NOMO-1 (cell line): ENCODE data around the gene TMEM132C.

Experiments
- DNase-seq, 2 experiments: peaks; one replicate each; lab custom pipeline; 2025; ENCODE audit not compliant: unreplicated experiment in 2 of 2; lab: John Stamatoyannopoulos, UW

Gene TMEM132C

DNA sequence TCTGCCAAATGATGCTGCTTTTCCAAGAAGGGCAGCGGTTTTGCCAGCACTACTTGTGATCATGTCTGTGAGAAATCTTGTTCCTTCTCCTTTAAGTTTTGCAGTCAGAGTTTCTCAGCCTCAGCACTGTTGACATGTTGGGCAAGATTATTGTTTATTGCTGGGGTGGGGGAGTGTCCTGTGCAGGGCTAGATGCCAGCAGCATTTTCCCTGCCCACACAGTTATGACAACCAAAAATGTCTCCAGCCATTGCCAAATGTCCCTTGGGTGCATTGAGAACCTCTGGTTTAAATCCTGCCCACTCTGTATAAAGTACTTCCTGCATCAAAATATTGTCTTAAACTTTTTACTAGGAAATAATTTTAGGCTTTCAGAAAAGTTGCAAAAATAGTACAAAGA, 20.0 kb downstream of the TMEM132C start:
- DNase-seq: no peak

DNA sequence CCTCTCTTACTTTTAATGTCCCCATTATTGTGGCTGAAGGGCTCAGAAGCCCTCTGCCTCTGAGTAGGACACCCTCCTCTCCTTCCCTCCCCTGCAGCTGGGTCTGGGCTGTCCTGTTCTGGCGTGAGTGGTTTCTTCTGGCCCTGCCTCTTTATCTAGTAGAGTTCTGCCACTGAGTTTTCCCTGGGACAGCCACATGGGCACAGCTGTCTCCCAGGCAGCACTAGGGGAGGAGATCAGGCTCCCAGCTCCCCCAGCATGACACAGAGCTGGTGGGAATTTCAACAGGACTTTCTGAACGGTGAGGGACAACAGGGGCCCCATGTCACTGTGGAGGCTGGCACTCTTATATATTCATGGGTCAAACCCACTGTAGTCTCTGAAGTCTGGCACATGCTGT, 21.4 kb downstream of the TMEM132C start:
- DNase-seq: no peak

DNA sequence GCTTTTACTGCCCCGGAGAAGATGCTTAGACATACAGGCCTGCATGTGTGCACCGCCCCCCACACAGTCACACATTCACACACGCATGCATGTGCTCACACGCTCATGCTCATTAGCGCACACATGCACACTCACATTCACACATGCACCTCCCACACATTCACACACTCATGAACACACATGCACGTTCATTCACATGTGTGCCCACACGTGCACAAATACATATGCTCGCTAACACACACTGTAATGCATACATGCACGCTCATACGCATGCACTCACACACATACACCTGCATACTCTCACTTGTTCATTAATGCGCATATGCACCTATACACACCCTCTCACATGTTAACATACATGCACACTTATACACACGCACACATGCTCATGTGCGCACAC, 21.9 kb downstream of the TMEM132C start:
- DNase-seq: no peak

DNA sequence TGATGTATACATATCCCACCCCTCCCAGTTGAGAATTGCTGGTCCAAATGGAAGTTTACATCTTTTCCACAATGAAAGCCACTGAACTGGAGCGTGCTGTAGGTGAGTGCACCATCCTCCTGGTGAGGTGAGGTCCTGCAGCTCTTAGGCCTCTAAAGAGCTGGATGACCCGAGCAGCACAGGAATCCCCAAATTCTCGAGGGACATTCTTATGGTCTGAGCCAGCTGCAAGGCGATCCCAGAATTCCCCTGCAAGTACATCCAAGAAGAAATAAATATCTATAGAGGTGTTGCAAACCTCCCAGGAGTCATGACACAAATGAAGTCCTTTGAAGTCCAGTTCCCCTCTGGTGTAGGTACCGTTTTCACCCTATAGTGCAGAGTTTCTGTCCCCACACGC, 24.0 kb downstream of the TMEM132C start:
- no peak for DNase-seq

- DNase-seq: no peak
Measured at GRCh38 chr12:128298091-128298748, 31.2 kb downstream of the TMEM132C start.

DNA sequence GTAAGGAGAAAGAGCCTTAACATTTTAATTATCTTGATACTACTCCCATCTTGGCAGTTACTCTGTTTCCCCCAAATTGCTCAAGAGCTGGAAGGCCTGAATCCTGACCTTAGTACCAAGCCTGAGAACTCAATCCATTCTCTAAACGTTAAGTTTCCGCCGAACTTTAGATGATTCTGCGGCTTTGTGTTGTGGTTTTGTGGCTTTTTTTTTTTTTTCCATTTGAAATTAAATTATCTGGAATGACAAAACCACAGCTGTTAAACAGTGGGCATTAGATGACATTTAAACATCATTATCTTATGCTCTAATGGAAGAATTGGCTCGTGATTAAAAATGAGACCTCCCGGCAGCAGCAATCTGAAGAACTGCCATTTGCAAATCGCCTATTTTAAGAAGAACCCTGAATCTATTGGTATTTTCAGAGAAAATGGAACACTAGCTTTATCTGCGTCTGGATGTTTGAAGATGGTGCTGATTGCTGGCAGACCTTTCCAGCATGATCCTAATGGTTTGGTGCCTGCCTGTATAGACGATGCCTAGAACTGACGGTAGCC, 38.4 kb downstream of the TMEM132C start:
- DNase-seq: no peak

- no peak for DNase-seq
Measured at GRCh38 chr12:128307791-128308190, 40.8 kb downstream of the TMEM132C start.

DNA sequence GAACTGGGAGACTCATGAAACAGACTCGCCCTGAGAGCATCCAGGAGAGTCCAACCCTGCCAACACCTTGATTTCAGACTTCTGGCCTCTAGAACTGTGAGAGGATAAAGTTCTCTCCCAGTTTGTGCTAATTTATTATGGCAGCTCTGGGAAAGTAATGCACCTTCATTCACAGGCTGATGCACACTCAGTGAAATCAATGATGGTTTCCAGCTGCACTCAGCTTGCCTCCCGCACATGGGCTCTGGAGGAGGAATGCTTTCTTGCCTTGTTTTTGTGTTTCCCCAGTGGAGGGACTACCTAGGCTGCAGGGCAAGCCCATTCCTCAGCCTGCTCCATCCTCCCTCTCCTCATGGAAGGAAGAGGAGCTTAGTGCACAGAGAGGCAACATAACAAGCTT, 45.7 kb downstream of the TMEM132C start:
- DNase-seq: no peak

- no peak for DNase-seq
Measured at GRCh38 chr12:128313931-128314330, 47.0 kb downstream of the TMEM132C start.

GRCh38 chr12:128314611-128315010, 47.6 kb downstream of the TMEM132C start:
- no peak for DNase-seq

DNA sequence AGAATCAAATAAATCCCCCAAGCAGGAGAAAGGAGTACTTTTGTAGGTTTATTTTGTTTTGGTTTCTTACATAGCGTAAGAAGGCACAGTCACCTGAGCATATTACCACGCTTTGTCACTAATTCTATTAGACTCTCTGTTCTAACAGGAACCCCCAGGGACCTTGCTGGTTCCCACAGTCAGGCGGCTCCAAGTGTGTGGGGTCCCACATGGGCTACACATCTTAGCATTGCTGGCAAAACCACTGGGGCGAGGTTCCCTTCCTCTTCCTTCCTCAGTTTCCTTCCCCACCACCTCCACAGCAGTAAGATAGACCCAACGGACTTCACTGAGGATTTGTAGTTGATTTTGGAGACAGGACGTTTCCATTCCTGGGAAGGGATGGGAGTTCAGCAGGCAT, 49.1 kb downstream of the TMEM132C start:
- DNase-seq: no peak

DNA sequence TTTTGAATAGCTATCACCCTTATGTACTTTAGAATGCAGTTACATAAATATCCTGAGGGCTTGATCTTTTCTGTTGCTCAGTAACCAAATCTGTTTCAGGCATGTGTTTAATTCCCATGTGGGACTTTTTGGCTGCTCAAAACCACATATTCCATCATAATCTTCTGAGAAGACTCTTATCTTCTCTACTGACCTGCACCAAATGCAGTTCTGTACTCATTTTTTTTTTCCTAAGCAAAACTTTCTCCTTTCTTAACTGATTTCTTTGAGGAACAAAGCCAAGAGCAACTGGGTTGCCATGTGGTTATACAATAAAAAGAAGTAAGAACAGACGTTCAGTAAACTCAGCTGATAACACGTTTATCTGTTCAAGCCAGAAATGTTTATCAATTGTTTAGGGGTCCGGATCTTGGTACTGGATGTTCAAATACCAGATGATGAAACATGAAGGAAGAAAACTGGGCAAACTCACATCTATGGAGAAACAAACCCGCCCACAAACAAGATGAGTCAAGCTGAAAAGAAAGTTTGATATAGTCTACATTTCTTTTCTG, 50.1 kb downstream of the TMEM132C start:
- no peak for DNase-seq

DNA sequence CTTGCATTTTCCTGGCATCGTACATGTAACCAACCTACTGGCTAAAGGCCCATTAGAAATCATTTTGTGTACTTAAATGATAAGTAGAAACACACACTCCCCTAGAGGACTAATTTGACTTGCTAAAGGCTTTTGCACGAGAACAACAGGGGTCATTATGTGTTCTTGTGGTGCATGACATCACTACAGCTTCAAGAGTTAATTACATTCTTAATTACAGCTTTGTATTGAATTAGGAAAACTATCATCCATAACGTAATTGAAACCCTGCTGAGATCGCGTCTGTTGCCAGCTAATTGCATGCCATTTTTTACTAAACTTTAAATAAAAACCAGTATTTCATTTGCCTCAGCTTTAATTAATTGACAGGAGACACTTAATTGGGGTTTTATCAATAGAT, 51.4 kb downstream of the TMEM132C start:
- DNase-seq: no peak

DNA sequence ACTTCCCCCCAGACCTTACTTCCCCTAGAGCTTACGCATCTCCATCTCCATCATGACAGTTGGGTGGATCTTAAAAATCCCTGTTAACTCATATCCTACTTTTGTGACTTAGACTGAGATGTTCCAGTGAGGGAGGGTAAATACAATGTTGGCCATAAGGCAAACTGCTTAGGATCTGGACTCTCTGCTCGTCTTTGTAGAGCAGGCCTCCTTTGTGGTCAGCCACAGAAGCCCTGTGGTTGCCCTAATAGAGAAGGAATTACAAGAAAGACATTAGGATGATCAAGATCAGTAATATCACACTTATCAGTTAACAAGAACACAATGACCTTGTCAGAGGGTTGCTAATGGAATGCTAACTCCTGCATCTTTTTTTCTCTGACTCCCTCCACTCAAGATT, 52.0 kb downstream of the TMEM132C start:
- no peak for DNase-seq

GRCh38 chr12:128322341-128322740, 55.4 kb downstream of the TMEM132C start:
- DNase-seq: no peak

GRCh38 chr12:128323145-128323920, 56.4 kb downstream of the TMEM132C start:
- no peak for DNase-seq

GRCh38 chr12:128325646-128326045, 58.7 kb downstream of the TMEM132C start:
- DNase-seq: no peak

GRCh38 chr12:128326406-128326805, 59.4 kb downstream of the TMEM132C start:
- DNase-seq: no peak

GRCh38 chr12:128328961-128329360, 62.0 kb downstream of the TMEM132C start:
- no peak for DNase-seq

DNA sequence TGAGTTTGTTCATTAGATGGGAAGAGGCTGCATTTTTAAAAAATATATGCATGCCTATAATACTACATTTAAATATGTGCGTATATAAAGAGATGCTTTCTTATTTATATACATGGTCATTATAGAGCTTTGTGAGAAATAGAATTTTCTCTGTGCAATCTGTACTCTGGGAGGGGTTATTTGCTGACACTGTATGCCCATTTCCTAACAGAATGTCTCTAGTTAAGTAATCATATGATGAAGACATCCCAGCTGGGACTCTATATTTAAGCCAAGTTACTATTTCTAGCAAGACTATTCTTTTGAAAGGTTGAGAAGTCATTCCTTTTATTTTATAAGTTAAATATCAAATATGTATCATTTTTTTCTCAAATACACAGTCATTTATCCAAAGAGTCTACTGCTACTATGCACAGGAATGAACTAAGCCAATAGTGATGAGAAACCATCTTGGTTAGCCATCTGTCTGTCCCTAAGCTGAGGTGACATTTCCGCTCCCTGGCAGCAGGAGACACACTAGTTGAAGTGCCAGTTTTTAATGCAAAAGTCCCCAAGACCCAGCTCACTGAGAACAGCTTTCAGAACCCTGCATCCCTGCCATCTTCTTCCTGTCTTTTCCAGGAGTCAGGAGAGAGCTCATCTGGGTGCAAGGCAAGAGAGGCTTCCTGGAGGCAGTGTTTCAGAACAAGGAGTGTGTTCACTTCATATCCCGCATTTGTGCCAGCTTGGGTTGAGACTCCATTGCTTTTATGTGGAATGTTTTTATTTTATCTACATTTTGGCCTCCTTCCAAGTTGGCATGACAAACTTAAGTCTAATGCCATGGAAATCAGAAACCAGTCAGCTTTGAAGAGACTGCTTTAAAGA, 69.5 kb downstream of the TMEM132C start:
- no peak for DNase-seq

DNA sequence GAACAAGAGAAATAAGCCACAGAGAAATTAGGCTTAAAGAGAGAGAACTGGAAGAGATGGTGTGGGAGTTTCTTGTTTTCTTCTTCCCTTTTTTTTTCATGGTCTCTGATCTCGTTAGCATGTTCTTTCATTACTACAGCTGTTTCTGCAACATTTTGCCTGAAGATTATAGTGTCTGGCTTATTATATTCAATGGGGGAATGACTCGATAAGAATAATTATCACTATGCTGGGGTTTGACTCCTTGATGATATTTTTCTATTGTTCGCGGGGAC, 70.0 kb downstream of the TMEM132C start:
- no peak for DNase-seq
